Lung microvascular endothelial cell (primary cell): Measurements from ENCODE around the gene METRN. TPM values are rescaled to one million over a fixed set of nuclear protein-coding genes. Genes with fewer than 3 reads are reported as not detected.

Source experiments
- total RNA-seq: library from RNA; depleted of rRNA; stranded (reverse); fragments of >200 nt; gene quantifications from 2 replicates; pipeline ENCODE4 v1.2.1, GENCODE V29; 2014

The METRN gene
- total RNA-seq, 1 donor from 2014 or later = 13.1 TPM

Other genes starting within 250 kb of the METRN start
- gene CAPN15, start 187.4 kb upstream of the METRN start, total RNA-seq = 15.5 and 20.2 TPM in 2 replicates
- not detected in 2 replicates for gene PRR35, start 154.7 kb upstream of the METRN start, total RNA-seq
- 2.0 and 2.4 TPM in 2 replicates for gene NHLRC4, start 148.1 kb upstream of the METRN start, total RNA-seq
- 14.2 and 20.2 TPM in 2 replicates for gene PIGQ, start 145.2 kb upstream of the METRN start, total RNA-seq
- 6.8 and 10.9 TPM in 2 replicates for gene RAB40C, start 125.1 kb upstream of the METRN start, total RNA-seq
- gene WFIKKN1, start 84.1 kb upstream of the METRN start, total RNA-seq = under 0.01 and 0.20 TPM in 2 replicates
- gene METTL26, start 78.8 kb upstream of the METRN start, total RNA-seq = 64.5 and 74.0 TPM in 2 replicates
- gene MCRIP2, start 73.3 kb upstream of the METRN start, total RNA-seq = 10.5 and 11.9 TPM in 2 replicates
- 4.2 and 6.1 TPM in 2 replicates for gene WDR90, start 65.8 kb upstream of the METRN start, total RNA-seq
- 20.0 and 25.4 TPM in 2 replicates for gene RHOT2, start 47.0 kb upstream of the METRN start, total RNA-seq
- under 0.01 and 0.22 TPM in 2 replicates for gene RHBDL1, start 39.4 kb upstream of the METRN start, total RNA-seq
- gene STUB1, start 34.7 kb upstream of the METRN start, total RNA-seq = 90.7 and 113 TPM in 2 replicates
- 20.2 and 22.4 TPM in 2 replicates for gene JMJD8, start 30.8 kb upstream of the METRN start, total RNA-seq
- 1.7 and 3.2 TPM in 2 replicates for gene WDR24, start 24.7 kb upstream of the METRN start, total RNA-seq
- gene FBXL16, start 9.3 kb upstream of the METRN start, total RNA-seq = under 0.01 TPM in 2 replicates
- 20.0 and 31.2 TPM in 2 replicates for gene ANTKMT, start 6.0 kb downstream of the METRN start, total RNA-seq
- gene CCDC78, start 11.3 kb downstream of the METRN start, total RNA-seq = 0.40 and 0.44 TPM in 2 replicates
- 4.4 and 5.4 TPM in 2 replicates for gene HAGHL, start 12.0 kb downstream of the METRN start, total RNA-seq
- 23.8 and 33.5 TPM in 2 replicates for gene CIAO3, start 25.9 kb downstream of the METRN start, total RNA-seq
- gene MSLN, start 45.6 kb downstream of the METRN start, total RNA-seq = 0.20 TPM in 1 of 2 replicates, not detected in the other
- 16.3 and 19.0 TPM in 2 replicates for gene RPUSD1, start 73.3 kb downstream of the METRN start, total RNA-seq
- gene CHTF18, start 73.5 kb downstream of the METRN start, total RNA-seq = 4.8 and 6.8 TPM in 2 replicates
- not detected in 2 replicates for gene GNG13, start 85.6 kb downstream of the METRN start, total RNA-seq